DOHH2 (cell line): Measurements from ENCODE around the gene CERK.

Experiments used
- H3F3A ChIP-seq: fragments of 200-600 bp; sonication (generic), shearing (Covaris generic); 2 replicates; pipeline ENCODE4 v1.6.0; 2016; ENCODE audit warnings: antibody characterized with exemption, mild to moderate bottlenecking; ENCODE audit not compliant: control insufficient read depth, insufficient read depth
- H3K27ac ChIP-seq: fragments of 200-600 bp; sonication (generic); 2 replicates; pipeline ENCODE4 v1.5.1; 2014; ENCODE audit warnings: low read depth, mild to moderate bottlenecking, low read length, moderate library complexity
- H3K27me3 ChIP-seq: fragments of 200-600 bp; sonication (generic); 2 replicates; pipeline ENCODE4 v1.6.1; 2014; ENCODE audit warnings: mild to moderate bottlenecking, low read length, mixed read lengths; ENCODE audit not compliant: control insufficient read depth
- H3K36me3 ChIP-seq: fragments of 200-600 bp; sonication (generic); 2 replicates; pipeline ENCODE4 v1.6.1; 2014; ENCODE audit warnings: mild to moderate bottlenecking, low read length, moderate library complexity, mixed read lengths; ENCODE audit not compliant: control insufficient read depth
- H3K4me1 ChIP-seq: fragments of 200-600 bp; sonication (generic); 2 replicates; pipeline ENCODE4 v1.6.1; 2014; ENCODE audit warnings: mild to moderate bottlenecking, low read length, mixed read lengths; ENCODE audit not compliant: control insufficient read depth
- H3K4me2 ChIP-seq: fragments of 200-600 bp; sonication (generic); 2 replicates; pipeline ENCODE4 v1.6.0; 2014; ENCODE audit warnings: mild to moderate bottlenecking, low read length, moderate library complexity
- H3K4me3 ChIP-seq: fragments of 200-600 bp; sonication (generic); 2 replicates; pipeline ENCODE4 v1.5.1; 2014; ENCODE audit warnings: mild to moderate bottlenecking, low read length, mixed read lengths
- H3K79me2 ChIP-seq: fragments of 200-600 bp; sonication (generic); 2 replicates; pipeline ENCODE4 v1.6.1; 2014; ENCODE audit warnings: mild to moderate bottlenecking, low read length, mixed read lengths; ENCODE audit not compliant: control insufficient read depth
- H3K9me2 ChIP-seq: fragments of 200-600 bp; sonication (generic); replicated peaks from 2 replicates; pipeline ENCODE4 v1.6.1; 2014; ENCODE audit warnings: mild to moderate bottlenecking, low read length, mixed read lengths; ENCODE audit not compliant: control insufficient read depth
- H3K9me3 ChIP-seq: fragments of 200-600 bp; sonication (generic); 2 replicates; pipeline ENCODE4 v1.6.1; 2014; ENCODE audit warnings: antibody characterized with exemption, low read length, mixed read lengths; ENCODE audit not compliant: control insufficient read depth, insufficient read depth
- H4K20me1 ChIP-seq: fragments of 200-600 bp; sonication (generic); 2 replicates; pipeline ENCODE4 v1.6.0; 2014; ENCODE audit warnings: low read depth, mild to moderate bottlenecking, antibody characterized with exemption, low read length, moderate library complexity; ENCODE audit not compliant: control insufficient read depth, insufficient read depth
- CTCF ChIP-seq: fragments of 200-600 bp; sonication (generic); IDR thresholded peaks from one replicate; pipeline ENCODE4 v1.5.1; 2014; ENCODE audit warnings: antibody characterized with exemption, mild to moderate bottlenecking, low read depth, low read length; ENCODE audit not compliant: poor library complexity, severe bottlenecking
- EZH2phosphoT487 ChIP-seq: fragments of 200-600 bp; sonication (generic); IDR thresholded peaks from 2 replicates; pipeline ENCODE4 v1.6.1; 2017; ENCODE audit warnings: borderline replicate concordance, mild to moderate bottlenecking, antibody characterized with exemption, low read length, moderate library complexity, mixed read lengths

Gene CERK

DNA sequence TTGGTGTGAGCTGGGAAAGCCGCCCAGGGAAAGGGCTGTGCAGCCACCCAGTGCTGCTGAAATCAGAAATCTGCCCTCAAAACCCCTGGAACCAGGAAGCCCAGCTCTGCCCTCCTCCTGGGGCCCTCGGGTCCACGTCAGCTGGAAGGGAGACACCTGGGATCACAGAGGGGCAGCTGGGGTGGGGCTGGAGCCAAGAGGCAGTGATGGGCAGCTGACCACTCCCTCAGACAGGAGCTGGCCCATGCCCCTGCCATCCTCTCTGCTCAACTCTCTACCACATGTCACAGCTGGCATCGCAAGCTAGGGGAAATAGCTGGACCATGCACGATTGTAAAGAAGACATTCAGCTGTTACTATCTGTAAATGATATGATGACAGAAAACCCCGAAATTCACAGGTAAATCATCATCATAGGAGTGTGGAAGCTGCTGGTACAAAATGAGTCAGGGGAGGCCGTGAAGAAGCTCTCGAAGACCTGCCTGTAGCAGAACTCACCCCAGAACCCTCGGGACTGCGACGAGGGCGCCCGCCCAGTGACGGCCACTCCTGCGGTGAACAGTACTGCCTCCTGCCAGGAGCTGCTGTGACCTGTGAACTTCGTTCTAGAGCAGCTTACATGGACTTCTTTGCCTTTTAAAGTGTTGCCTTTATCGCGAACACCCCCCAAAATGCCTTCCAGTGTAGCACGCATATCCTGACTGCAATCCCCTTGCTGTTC, 55.9 kb downstream of the CERK start:
- H3K9me3 ChIP-seq = no peaks in the 10 kb centered on the region
- H3K36me3 ChIP-seq = peaks cover 14% of the 10 kb centered on the region
- H3K27ac ChIP-seq = no peak overlapping the region
- no peaks in the 10 kb centered on the region for H3K9me2 ChIP-seq
- H3F3A ChIP-seq = peaks cover 25% of the 10 kb centered on the region
- H4K20me1 ChIP-seq = no peaks in the 10 kb centered on the region
- no peaks in the 10 kb centered on the region for H3K79me2 ChIP-seq
- no peak overlapping the region for H3K4me2 ChIP-seq
- H3K27me3 ChIP-seq = no peaks in the 10 kb centered on the region
- H3K4me1 ChIP-seq = peaks cover 42% of the 10 kb centered on the region
- H3K4me3 ChIP-seq = no peak overlapping the region
- TF ChIP-seq EZH2phosphoT487 (no peak), CTCF (no peak)

- TF ChIP-seq EZH2phosphoT487 (no peak), CTCF (peak; percentile 79)
- Histone ChIP-seq H3K36me3 (peaks cover 10% of the 10 kb centered on the region), H3K27me3 (no peaks in the 10 kb centered on the region)
Observed at GRCh38 chr22:46681010-46681409, 57.0 kb downstream of the CERK start.

GRCh38 chr22:46679706-46680269, 58.3 kb downstream of the CERK start:
- Histone ChIP-seq H3K9me3 (no peaks in the 10 kb centered on the region), H3K27me3 (no peaks in the 10 kb centered on the region), H3K4me3 (no peak overlapping the region), H3K36me3 (peaks cover 8% of the 10 kb centered on the region), H3F3A (peaks cover 19% of the 10 kb centered on the region), H3K27ac (no peak overlapping the region), H3K4me1 (peaks cover 32% of the 10 kb centered on the region), H3K79me2 (no peaks in the 10 kb centered on the region), H4K20me1 (no peaks in the 10 kb centered on the region), H3K9me2 (no peaks in the 10 kb centered on the region), H3K4me2 (no peak overlapping the region)
- TF ChIP-seq CTCF (no peak), EZH2phosphoT487 (no peak)

More at GRCh38 chr22:46681010-46681409, 57.0 kb downstream of the CERK start:
- no peak overlapping the region for H3K4me2 ChIP-seq
- H3K9me3 ChIP-seq = no peaks in the 10 kb centered on the region
- no peak overlapping the region for H3K4me3 ChIP-seq
- H3K79me2 ChIP-seq = no peaks in the 10 kb centered on the region
- peaks cover 41% of the 10 kb centered on the region for H3K4me1 ChIP-seq
- H3K9me2 ChIP-seq = no peaks in the 10 kb centered on the region
- no peak overlapping the region for H3K27ac ChIP-seq
- H3F3A ChIP-seq = peaks cover 25% of the 10 kb centered on the region
- no peaks in the 10 kb centered on the region for H4K20me1 ChIP-seq
